GM21447 (cell line): Measurements from ENCODE around the gene NR0B1.

Experiments used
- ATAC-seq: cut with Tn5 transposase; IDR thresholded peaks from one replicate; pipeline ENCODE4 v1.9.1; 2021; ENCODE audit not compliant: unreplicated experiment

The NR0B1 gene

DNA sequence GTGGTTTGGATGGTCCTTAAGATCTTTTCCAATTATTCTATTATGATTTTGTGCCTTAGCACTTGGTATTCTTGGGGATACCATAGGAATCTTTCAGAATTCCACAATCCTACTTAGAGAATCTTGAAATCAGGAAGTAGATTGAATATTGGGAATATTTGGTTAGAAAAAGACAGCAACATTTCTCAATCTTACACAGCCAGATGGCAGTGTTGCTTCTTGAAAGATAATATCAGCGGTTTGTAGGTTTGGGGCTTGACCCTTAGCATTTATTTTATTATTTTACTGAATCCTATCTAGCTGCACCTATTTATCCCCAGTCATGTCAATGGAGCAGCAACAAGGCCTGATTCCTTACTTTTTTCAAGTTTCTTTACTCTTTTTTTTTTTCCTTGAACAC is 33.7 kb downstream of the NR0B1 start:
- ATAC-seq = no peak

DNA sequence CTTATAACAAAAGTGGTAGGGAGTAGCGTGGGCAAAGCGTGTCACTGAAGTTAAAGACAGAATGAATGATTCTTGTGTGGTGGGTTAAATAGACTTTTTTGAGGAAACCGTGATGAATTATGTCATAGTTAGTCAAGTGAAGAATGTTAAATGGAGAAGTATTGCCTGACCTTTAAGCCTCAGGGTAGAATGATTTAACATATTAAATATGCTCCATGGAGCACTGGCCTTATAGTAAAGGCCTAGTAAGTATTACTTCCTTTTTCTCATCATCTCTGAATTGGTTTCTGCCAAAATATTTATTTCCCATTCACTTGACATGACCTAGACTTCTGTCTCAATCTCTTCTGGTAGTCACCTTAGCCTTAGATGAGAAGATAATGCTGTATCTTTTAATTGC is 38.6 kb downstream of the NR0B1 start:
- ATAC-seq = no peak

DNA sequence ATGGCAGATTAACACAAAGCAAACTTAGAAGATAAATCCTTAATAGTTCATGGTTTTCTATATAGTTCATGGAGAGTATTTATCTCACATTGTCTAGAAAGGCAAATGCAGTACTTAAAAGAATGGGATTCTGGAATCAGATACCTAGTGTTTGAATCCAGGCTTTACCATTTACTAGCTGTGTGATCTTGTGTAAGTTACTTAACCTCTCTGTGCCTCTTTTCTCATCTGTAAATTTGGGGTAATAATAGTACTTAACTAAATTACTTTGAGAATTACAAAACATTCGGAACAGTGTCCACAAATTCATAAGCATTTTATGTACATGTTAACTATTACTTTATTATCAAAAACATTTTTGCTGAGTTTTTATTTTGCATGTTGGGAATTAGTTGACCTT is 46.4 kb downstream of the NR0B1 start:
- ATAC-seq = no peak

DNA sequence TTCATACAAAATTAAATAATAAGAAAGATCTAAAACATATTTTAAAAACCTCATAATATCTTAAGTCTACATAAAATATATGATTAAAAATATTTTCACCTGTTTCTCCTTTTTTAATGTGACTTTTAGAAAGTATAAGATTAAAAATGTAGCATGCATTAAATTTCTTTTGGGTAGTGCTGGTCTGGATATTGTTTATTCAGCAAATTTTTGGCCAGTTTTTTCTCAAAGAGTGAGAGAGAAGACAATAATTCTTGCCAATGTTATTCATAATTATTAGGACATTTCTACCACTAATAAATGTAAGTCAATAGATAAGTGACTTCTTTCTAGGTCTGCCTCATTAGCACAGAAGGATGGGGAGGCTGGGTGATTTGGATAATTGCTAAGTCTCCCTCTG is 48.2 kb downstream of the NR0B1 start:
- no peak for ATAC-seq

- no peak for ATAC-seq
Observed at GRCh38 chrX:30259927-30260326, 49.3 kb downstream of the NR0B1 start.
